Testis (tissue), 3 donors: ENCODE results near the gene NOS1. TPM values are rescaled to one million over a fixed set of nuclear protein-coding genes. Genes with fewer than 3 reads are reported as not detected.

Experiments used
- DNase-seq: peaks from one replicate; pipeline ENCODE4 v3.0.0-alpha.2; 2019
- H3K27ac ChIP-seq, 2 donors: fragments of 200-600 bp; sonication (generic); one replicate each; pipeline ENCODE4 v1.5.1; 2019
- H3K27me3 ChIP-seq: fragments of 200-600 bp; sonication (generic); one replicate; pipeline ENCODE4 v1.5.1; 2019
- H3K36me3 ChIP-seq: fragments of 200-600 bp; sonication (generic); one replicate; pipeline ENCODE4 v1.5.1; 2017; ENCODE audit warnings: low read depth; ENCODE audit errors: missing control alignments
- H3K4me1 ChIP-seq: fragments of 200-600 bp; sonication (generic); one replicate; pipeline ENCODE4 v1.5.1; 2019
- H3K4me3 ChIP-seq, 2 donors: fragments of 200-600 bp; sonication (generic); one replicate each; pipeline ENCODE4 v1.5.1; 2017 to 2019
- H3K9me3 ChIP-seq: fragments of 200-600 bp; sonication (generic); one replicate; pipeline ENCODE4 v1.5.1; 2017
- POLR2A ChIP-seq: fragments of 450-650 bp; IDR thresholded peaks from one replicate; pipeline ENCODE4 v1.6.1; 2017; ENCODE audit warnings: antibody characterized with exemption, mild to moderate bottlenecking, moderate library complexity
- WGBS, 2 donors: methylation state at CpG; one replicate each; pipeline ENCODE4 v1.1.5; 2018; 5-methylcytosine and 5-hydroxymethylcytosine counted together
- intact Hi-C: fragments of 100-400 bp; cut with DNase I; formaldehyde crosslinking; loops from one replicate; pipeline ENCODE4 v1.15.1; 2023; ENCODE audit warnings: low total_unique reads
- polyA plus RNA-seq: library from polyadenylated mRNA; stranded (reverse); fragments of 350-450 nt; fragmentation: Illumina TruSeq; extraction: RNeasy Lipid Tissue Mini Kit (QIAGEN cat#74804); gene quantifications from one replicate; pipeline ENCODE4 v1.2.3, GENCODE V29; 2014; ENCODE audit warnings: low read depth, low replicate concordance; ENCODE audit not compliant: insufficient read depth
- total RNA-seq, 2 donors: library from RNA; depleted of rRNA; stranded (reverse); fragments of >200 nt; gene quantifications; one replicate each; pipeline ENCODE4 v1.2.3, GENCODE V29; 2016
- TF ChIP-seq, protein P1 (sequence below), 3 experiments: fragments of 450-650 bp in 2 of 3; fragments of 200-600 bp in 1 of 3; sonication (generic) in 1 of 3; IDR thresholded peaks; one replicate each; pipeline ENCODE4 v1.5.1; 2016 to 2019; ENCODE audit warnings: antibody characterized with exemption in 3 of 3, mild to moderate bottlenecking in 2 of 3, moderate library complexity in 1 of 3

Gene NOS1
- total and polyA plus RNA-seq, 3 donors from 2014 or later = 1.5 to 3.8 (median 3.1) TPM

DNA sequence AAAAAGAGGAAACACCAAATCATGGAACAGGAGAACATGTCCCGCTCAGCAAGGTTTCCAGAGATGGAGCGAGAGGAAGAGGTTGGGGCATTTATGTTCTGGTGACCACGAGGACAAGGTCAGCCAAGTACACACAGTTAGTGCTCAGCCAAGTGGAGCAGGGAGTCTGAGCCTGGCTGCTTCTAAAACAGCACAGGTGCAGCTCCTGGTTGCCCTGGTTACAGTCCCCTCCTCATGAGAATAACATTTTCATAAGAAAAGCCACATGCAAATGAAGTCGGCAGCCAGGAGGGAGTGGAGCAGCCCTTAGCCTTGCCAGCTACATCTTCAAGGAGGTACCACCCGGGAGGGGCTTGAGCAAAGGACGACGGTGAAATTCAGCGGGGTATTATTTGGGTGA is 81.8 kb downstream of the NOS1 start:
- intact Hi-C loops = no loop called here

DNA sequence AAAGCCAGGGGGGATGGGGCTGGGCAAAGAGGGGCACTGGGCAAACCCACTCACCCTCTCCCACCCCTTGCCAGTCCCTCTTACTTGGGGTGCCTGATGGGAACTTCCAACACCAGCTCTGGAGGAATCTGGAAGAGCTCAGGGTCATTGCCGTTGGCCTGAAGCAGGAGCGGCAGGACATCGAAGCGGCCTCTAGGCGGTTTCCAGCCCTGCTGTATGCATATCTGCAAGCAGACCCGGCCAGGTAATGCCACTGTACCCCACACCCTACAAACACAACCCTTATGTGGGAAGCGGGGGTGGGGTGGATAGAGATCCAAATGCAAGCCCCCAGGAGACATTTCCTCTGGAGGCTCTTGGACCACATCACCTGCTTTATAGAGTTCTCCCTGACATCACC is 83.6 kb downstream of the NOS1 start:
- 63 to 74% methylated on average over 7 of the region's 7 CpGs for WGBS, 2 donors

More for the DNA sequence above, 81.8 kb downstream of the NOS1 start:
- Histone ChIP-seq H3K4me3 (no peak overlapping the region), H3K27me3 (no peaks in the 10 kb centered on the region), H3K36me3 (no peaks in the 10 kb centered on the region), H3K4me1 (no peaks in the 10 kb centered on the region), H3K9me3 (no peaks in the 10 kb centered on the region), H3K27ac (no peak overlapping the region)
- WGBS, 2 donors = 33 to 53% methylated on average over 8 of the region's 8 CpGs
- TF ChIP-seq, protein P1, sequence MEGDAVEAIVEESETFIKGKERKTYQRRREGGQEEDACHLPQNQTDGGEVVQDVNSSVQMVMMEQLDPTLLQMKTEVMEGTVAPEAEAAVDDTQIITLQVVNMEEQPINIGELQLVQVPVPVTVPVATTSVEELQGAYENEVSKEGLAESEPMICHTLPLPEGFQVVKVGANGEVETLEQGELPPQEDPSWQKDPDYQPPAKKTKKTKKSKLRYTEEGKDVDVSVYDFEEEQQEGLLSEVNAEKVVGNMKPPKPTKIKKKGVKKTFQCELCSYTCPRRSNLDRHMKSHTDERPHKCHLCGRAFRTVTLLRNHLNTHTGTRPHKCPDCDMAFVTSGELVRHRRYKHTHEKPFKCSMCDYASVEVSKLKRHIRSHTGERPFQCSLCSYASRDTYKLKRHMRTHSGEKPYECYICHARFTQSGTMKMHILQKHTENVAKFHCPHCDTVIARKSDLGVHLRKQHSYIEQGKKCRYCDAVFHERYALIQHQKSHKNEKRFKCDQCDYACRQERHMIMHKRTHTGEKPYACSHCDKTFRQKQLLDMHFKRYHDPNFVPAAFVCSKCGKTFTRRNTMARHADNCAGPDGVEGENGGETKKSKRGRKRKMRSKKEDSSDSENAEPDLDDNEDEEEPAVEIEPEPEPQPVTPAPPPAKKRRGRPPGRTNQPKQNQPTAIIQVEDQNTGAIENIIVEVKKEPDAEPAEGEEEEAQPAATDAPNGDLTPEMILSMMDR (IDR thresholded peaks at IDR 0.05) = no peak
- no peak for TF ChIP-seq POLR2A
- no peak for DNase-seq

DNA sequence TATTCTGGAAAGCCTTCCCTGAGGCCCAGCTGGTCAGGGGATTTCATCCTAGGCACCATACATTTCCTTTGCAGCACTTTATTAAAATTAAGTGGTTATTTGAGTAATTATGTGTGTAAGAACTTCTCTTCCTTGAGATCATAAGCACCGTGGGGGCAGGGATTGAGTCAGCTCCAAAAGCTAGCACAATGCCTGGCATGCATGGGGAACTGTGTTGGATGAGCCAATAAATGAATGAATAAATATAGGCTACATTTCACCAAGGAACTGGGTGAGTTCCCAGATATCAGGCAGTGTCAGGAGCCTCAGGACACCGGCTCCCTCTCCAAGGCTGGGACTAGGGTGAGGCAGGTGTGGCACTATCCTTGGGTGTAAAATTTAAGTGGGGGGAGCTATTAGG is 88.3 kb downstream of the NOS1 start:
- no peaks in the 10 kb centered on the region for H3K36me3 ChIP-seq
- H3K27me3 ChIP-seq = no peaks in the 10 kb centered on the region
- no peak for DNase-seq
- no peak overlapping the region for H3K27ac ChIP-seq
- intact Hi-C loops = no loop called here
- 95 to 96% methylated on average over 2 of the region's 2 CpGs for WGBS, 2 donors
- no peak overlapping the region for H3K4me3 ChIP-seq
- no peaks in the 10 kb centered on the region for H3K9me3 ChIP-seq
- no peak for TF ChIP-seq POLR2A
- TF ChIP-seq, protein P1 (IDR thresholded peaks at IDR 0.05) = no peak
- no peaks in the 10 kb centered on the region for H3K4me1 ChIP-seq

More for the DNA sequence above, 83.6 kb downstream of the NOS1 start:
- H3K4me1 ChIP-seq = no peaks in the 10 kb centered on the region
- H3K27me3 ChIP-seq = no peaks in the 10 kb centered on the region
- H3K27ac ChIP-seq = no peak overlapping the region
- TF ChIP-seq POLR2A = no peak
- TF ChIP-seq, protein P1 (IDR thresholded peaks at IDR 0.05) = no peak
- DNase-seq = no peak
- H3K4me3 ChIP-seq = no peak overlapping the region
- no peaks in the 10 kb centered on the region for H3K36me3 ChIP-seq
- intact Hi-C loops = no loop called here
- H3K9me3 ChIP-seq = no peaks in the 10 kb centered on the region

DNA sequence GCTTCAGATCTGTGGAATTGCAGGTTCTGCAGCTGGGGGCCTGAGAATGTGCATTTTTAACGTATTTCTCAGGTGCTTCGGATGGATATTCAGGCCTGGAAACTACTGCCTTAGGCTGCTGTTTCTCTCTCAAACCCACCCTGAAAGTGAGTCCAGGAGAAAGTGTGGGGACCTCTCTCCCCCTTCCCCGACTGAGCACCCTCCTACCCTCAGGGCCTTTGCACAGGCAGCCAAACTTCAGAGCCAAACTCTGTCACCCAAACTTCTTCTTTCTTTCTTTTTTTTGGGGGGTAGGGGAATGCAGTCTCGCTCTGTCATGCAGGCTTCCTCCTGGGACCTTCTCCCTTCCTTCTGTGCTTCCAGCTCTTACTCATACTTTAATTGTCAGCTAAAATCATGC is 88.7 kb downstream of the NOS1 start:
- no peak for TF ChIP-seq POLR2A
- TF ChIP-seq, protein P1 (IDR thresholded peaks at IDR 0.05) = no peak
- no peak overlapping the region for H3K27ac ChIP-seq
- H3K9me3 ChIP-seq = no peaks in the 10 kb centered on the region
- no peak overlapping the region for H3K4me3 ChIP-seq
- H3K27me3 ChIP-seq = no peaks in the 10 kb centered on the region
- H3K36me3 ChIP-seq = no peaks in the 10 kb centered on the region
- no peak for DNase-seq
- intact Hi-C loops = no loop called here
- 84 to 94% methylated on average over 4 of the region's 4 CpGs for WGBS, 2 donors
- no peaks in the 10 kb centered on the region for H3K4me1 ChIP-seq

DNA sequence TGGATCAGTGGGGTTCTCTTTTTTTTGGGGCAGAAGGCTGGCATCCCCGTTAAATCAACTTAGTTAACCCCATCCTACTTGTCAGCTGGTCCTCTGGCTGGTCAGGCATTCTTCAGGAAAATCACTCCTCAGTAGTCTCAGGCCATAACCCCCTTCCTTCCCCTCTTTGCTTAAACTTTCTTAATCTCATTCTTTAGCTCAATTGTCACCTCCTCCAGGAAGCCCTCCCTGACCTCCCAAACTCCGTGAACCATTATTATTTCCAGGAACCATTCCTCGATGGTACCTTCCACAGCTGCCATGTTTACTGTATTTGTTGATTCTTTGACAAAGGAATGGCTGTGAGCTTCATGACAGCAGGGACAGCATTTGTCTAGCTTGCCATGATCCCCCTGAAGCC is 98.7 kb downstream of the NOS1 start:
- 82 to 87% methylated on average over 3 of the region's 3 CpGs for WGBS, 2 donors

More for the DNA sequence above, 98.7 kb downstream of the NOS1 start:
- DNase-seq = no peak
- Histone ChIP-seq H3K27ac (no peak overlapping the region), H3K4me3 (no peak overlapping the region), H3K36me3 (no peaks in the 10 kb centered on the region), H3K27me3 (no peaks in the 10 kb centered on the region), H3K4me1 (no peaks in the 10 kb centered on the region), H3K9me3 (no peaks in the 10 kb centered on the region)
- TF ChIP-seq, protein P1 (IDR thresholded peaks at IDR 0.05) = no peak
- TF ChIP-seq POLR2A = no peak
- intact Hi-C loops = no loop called here
